Activated CD8-positive, alpha-beta T cell treated with anti-CD3 and anti-CD28 coated beads for 36 hours (primary cell): ENCODE measurements around the gene APRT. TPM values are rescaled to one million over a fixed set of nuclear protein-coding genes. Genes with fewer than 3 reads are reported as not detected.

ENCODE experiments used
- ATAC-seq: fragments of 200-7000 bp; cut with Tn5 transposase; one replicate; pipeline ENCODE4 v1.10.0; 2021; ENCODE audit warnings: mild to moderate bottlenecking, moderate library complexity
- CTCF ChIA-PET: fragments of 350-600 bp; sonication (Branson Sonifier 250); formaldehyde crosslinking; loops from one replicate; lab custom pipeline; 2021; ENCODE audit warnings: antibody characterized with exemption; lab: Charles Lee
- POLR2A ChIA-PET: fragments of 350-600 bp; sonication (Branson Sonifier 250); formaldehyde crosslinking; loops from one replicate; lab custom pipeline; 2021; ENCODE audit warnings: antibody characterized with exemption; lab: Charles Lee
- DNase-seq: peaks from one replicate; pipeline ENCODE4 v3.0.0-alpha.2; 2020
- H3K27ac Mint-ChIP-seq: one replicate; pipeline ENCODE4 v1.8.0; 2021; ENCODE audit warnings: mild to moderate bottlenecking, mixed read lengths
- H3K27me3 Mint-ChIP-seq: one replicate; pipeline ENCODE4 v1.8.0; 2021; ENCODE audit warnings: mixed read lengths
- H3K36me3 Mint-ChIP-seq: one replicate; pipeline ENCODE4 v1.8.0; 2021; ENCODE audit warnings: low read depth, mixed read lengths
- H3K4me1 Mint-ChIP-seq: one replicate; pipeline ENCODE4 v1.8.0; 2021; ENCODE audit warnings: low read depth, mixed read lengths
- H3K4me3 Mint-ChIP-seq: one replicate; pipeline ENCODE4 v1.8.0; 2021; ENCODE audit warnings: mild to moderate bottlenecking, moderate library complexity, mixed read lengths
- H3K9me3 Mint-ChIP-seq: one replicate; pipeline ENCODE4 v1.8.0; 2021; ENCODE audit warnings: mixed read lengths
- intact Hi-C: fragments of 100-400 bp; cut with micrococcal nuclease; formaldehyde crosslinking; loops from one replicate; pipeline ENCODE4 v1.10.0; 2022
- total RNA-seq, 2 experiments: library from RNA; stranded (reverse); gene quantifications; one replicate each; pipeline ENCODE4 v1.2.3, GENCODE V29; 2021
- TF ChIP-seq, protein P1 (sequence below): fragments of 200-600 bp; IDR thresholded peaks from one replicate; pipeline ENCODE4 v1.8.0; 2022; ENCODE audit warnings: antibody characterized with exemption, mild to moderate bottlenecking

Gene APRT
- total RNA-seq, 2 experiments from 2014 or later = 236 to 240 TPM

DNA sequence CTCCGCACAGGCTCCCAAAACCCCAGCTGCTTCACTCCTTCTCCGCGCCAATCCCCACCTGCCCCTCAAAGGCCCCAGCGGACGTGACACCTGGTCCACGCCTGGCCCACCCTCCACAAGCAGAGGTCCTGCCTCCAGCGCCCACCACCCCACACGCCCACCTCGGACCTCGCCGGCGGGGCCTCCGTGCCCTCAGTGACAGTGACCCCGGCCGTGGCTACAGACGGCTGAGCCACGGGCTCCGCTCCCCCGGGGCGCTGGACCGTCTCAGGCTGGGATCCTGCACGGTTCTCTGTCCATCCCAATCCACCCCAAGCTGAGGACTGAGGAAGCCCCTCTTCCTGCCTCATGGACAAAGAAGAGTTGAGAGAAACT is 51.8 kb downstream of the APRT start:
- Mint-ChIP-seq H3K4me3 (no peak overlapping the region), H3K27ac (no peak overlapping the region), H3K27me3 (no peaks in the 10 kb centered on the region), H3K9me3 (no peaks in the 10 kb centered on the region), H3K36me3 (peaks cover 2% of the 10 kb centered on the region), H3K4me1 (peaks cover 15% of the 10 kb centered on the region)
- ChIA-PET POLR2A (interaction anchor here (1.0 kb wide), 1 partner anchor 13 kb away, joined by 3 read pairs; no protein-coding TSS in a partner anchor), CTCF (interaction anchor here (1.2 to 1.6 kb wide), 2 partner anchors 14 to 23 kb away, joined by 5 to 6 read pairs; no protein-coding TSS in a partner anchor)
- TF ChIP-seq, protein P1, sequence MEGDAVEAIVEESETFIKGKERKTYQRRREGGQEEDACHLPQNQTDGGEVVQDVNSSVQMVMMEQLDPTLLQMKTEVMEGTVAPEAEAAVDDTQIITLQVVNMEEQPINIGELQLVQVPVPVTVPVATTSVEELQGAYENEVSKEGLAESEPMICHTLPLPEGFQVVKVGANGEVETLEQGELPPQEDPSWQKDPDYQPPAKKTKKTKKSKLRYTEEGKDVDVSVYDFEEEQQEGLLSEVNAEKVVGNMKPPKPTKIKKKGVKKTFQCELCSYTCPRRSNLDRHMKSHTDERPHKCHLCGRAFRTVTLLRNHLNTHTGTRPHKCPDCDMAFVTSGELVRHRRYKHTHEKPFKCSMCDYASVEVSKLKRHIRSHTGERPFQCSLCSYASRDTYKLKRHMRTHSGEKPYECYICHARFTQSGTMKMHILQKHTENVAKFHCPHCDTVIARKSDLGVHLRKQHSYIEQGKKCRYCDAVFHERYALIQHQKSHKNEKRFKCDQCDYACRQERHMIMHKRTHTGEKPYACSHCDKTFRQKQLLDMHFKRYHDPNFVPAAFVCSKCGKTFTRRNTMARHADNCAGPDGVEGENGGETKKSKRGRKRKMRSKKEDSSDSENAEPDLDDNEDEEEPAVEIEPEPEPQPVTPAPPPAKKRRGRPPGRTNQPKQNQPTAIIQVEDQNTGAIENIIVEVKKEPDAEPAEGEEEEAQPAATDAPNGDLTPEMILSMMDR = no peak
- DNase-seq = no peak
- intact Hi-C loops = no loop called here
- no peak for ATAC-seq

Other genes with a start within 250 kb of the APRT start
- gene ZC3H18, start 241.5 kb downstream of the APRT start, total RNA-seq = 10 to 100 TPM; 67.7 to 73.5 TPM
- gene IL17C, start 173.4 kb downstream of the APRT start, total RNA-seq = under 1 TPM in 1 of 2 experiments, not detected in 1; 0.31 TPM
- gene CYBA, start 160.9 kb downstream of the APRT start, total RNA-seq = 100 to 1,000 TPM; 230 to 236 TPM
- 10 to 100 TPM; 83.1 to 89.9 TPM for gene MVD, start 148.8 kb downstream of the APRT start, total RNA-seq
- 1 to 10 TPM; 5.2 to 5.3 TPM for gene SNAI3, start 125.4 kb downstream of the APRT start, total RNA-seq
- 10 to 100 TPM; 80.7 to 82.4 TPM for gene RNF166, start 105.5 kb downstream of the APRT start, total RNA-seq
- 10 to 100 TPM; 37.1 to 37.8 TPM for gene CTU2, start 105.4 kb downstream of the APRT start, total RNA-seq
- 10 to 100 TPM; 87.7 to 91.8 TPM for gene PIEZO1, start 26.7 kb downstream of the APRT start, total RNA-seq
- gene CDT1, start 8.1 kb downstream of the APRT start, total RNA-seq = 100 to 1,000 TPM; 180 to 182 TPM
- 10 to 100 TPM; 24.5 to 25.4 TPM for gene GALNS, start 45.0 kb upstream of the APRT start, total RNA-seq
- 10 to 100 TPM; 56.4 to 61.9 TPM for gene TRAPPC2L, start 45.2 kb upstream of the APRT start, total RNA-seq
- gene PABPN1L, start 54.7 kb upstream of the APRT start, total RNA-seq = not detected
- gene CBFA2T3, start 165.3 kb upstream of the APRT start, total RNA-seq = under 1 TPM; 0.14 to 0.34 TPM